GM12878 (cell line): ENCODE results near the gene SYT3. TPM values are rescaled to one million over a fixed set of nuclear protein-coding genes. Genes with fewer than 3 reads are reported as not detected.

Experiments
- ATAC-seq: fragments of 200-7000 bp; cut with Tn5 transposase; 3 replicates; pipeline ENCODE4 v1.9.1; 2020; ENCODE audit warnings: mild to moderate bottlenecking, moderate library complexity
- BruUV-seq: library from RNA; stranded (reverse); fragments of 400-500 nt; replicated peaks from 2 replicates; lab custom pipeline; 2021; lab: Mats Ljungman, UMichigan
- CTCF ChIA-PET: fragments of 300-600 bp; sonication (Branson Sonifier 250); formaldehyde crosslinking; extraction: SDS; loops from one replicate; lab custom pipeline; 2021; ENCODE audit warnings: inconsistent platforms; lab: Yijun Ruan, JAX
- POLR2A ChIA-PET: fragments of 350-600 bp; formaldehyde crosslinking; extraction: SDS; loops from one replicate; lab custom pipeline; 2021; ENCODE audit warnings: inconsistent platforms; lab: Charles Lee
- RAD21 ChIA-PET: fragments of 300-600 bp; sonication (Branson Sonifier 250); formaldehyde crosslinking; loops from one replicate; lab custom pipeline; 2023; ENCODE audit warnings: antibody characterized with exemption; ENCODE audit not compliant: unreplicated experiment; lab: Charles Lee
- SMC1A ChIA-PET: fragments of 300-600 bp; sonication (Branson Sonifier 250); formaldehyde crosslinking; loops from one replicate; lab custom pipeline; 2023; ENCODE audit not compliant: unreplicated experiment, uncharacterized antibody; lab: Charles Lee
- DNase-seq: peaks from one replicate; pipeline ENCODE4 v3.0.0-alpha.2; 2011; ENCODE audit warnings: low read depth, low spot score
- FAIRE-seq: peaks from 3 replicates; lab custom pipeline; 2011; peaks lifted over from hg19 to GRCh38; lab: Jason Lieb, UNC
- H2AFZ ChIP-seq: 2 replicates; pipeline ENCODE4 v1.6.0; 2011; ENCODE audit warnings: low read depth, low read length, control low read depth; ENCODE audit not compliant: control insufficient read depth
- H3K27ac ChIP-seq: 2 replicates; pipeline ENCODE4 v1.5.1; 2011; ENCODE audit warnings: control low read depth; ENCODE audit not compliant: control insufficient read depth, insufficient read depth
- H3K27me3 ChIP-seq, 2 experiments: replicated peaks in 1 of 2; 2 replicates each; pipeline versions ENCODE4 v1.6.0 to v1.6.1; 2011; ENCODE audit warnings: low read length in 1 of 2; ENCODE audit not compliant: control insufficient read depth in 2 of 2, insufficient read depth in 2 of 2
- H3K36me3 ChIP-seq, 2 experiments: 2 replicates each; pipeline ENCODE4 v1.5.1; 2011; ENCODE audit warnings: low read length in 1 of 2; ENCODE audit not compliant: control insufficient read depth in 2 of 2, insufficient read depth in 2 of 2
- H3K4me1 ChIP-seq: 2 replicates; pipeline ENCODE4 v1.6.1; 2011; ENCODE audit warnings: mild to moderate bottlenecking, low read length, moderate library complexity, mixed read lengths; ENCODE audit not compliant: control insufficient read depth, insufficient read depth
- H3K4me2 ChIP-seq: 2 replicates; pipeline ENCODE4 v1.6.0; 2011; ENCODE audit warnings: control low read depth; ENCODE audit not compliant: control insufficient read depth, insufficient read depth
- H3K4me3 ChIP-seq: fragments of 200-600 bp; sonication (generic); 2 replicates; pipeline ENCODE4 v1.5.1; 2016
- H3K79me2 ChIP-seq: 2 replicates; pipeline ENCODE4 v1.6.0; 2011; ENCODE audit warnings: low read length; ENCODE audit not compliant: control insufficient read depth, insufficient read depth
- H3K9ac ChIP-seq: 2 replicates; pipeline ENCODE4 v1.8.0; 2011; ENCODE audit warnings: low read length, control low read depth, mixed read lengths; ENCODE audit not compliant: control insufficient read depth, insufficient read depth
- H3K9me3 ChIP-seq: replicated peaks from 3 replicates; pipeline ENCODE4 v1.5.1; 2011; ENCODE audit warnings: mild to moderate bottlenecking, low read length; ENCODE audit not compliant: control insufficient read depth, insufficient read depth
- H4K20me1 ChIP-seq: 2 replicates; pipeline ENCODE4 v1.6.0; 2011; ENCODE audit not compliant: control insufficient read depth, insufficient read depth
- ATF3 ChIP-seq: IDR thresholded peaks from 2 replicates; pipeline ENCODE4 v1.6.1; 2011; ENCODE audit warnings: low read depth, mild to moderate bottlenecking, low read length, moderate library complexity, borderline replicate concordance; ENCODE audit errors: extremely low read depth
- ATF7 ChIP-seq: fragments of 450-650 bp; IDR thresholded peaks from 2 replicates; pipeline ENCODE4 v1.6.1; 2016; ENCODE audit warnings: low read depth, mild to moderate bottlenecking
- CHD1 ChIP-seq: IDR thresholded peaks from 2 replicates; pipeline ENCODE4 v1.6.1; 2012; ENCODE audit warnings: low read depth, low read length, improper control_type of control experiment
- EED ChIP-seq: sonication (generic); IDR thresholded peaks from 2 replicates; pipeline ENCODE4 v1.6.1; 2016; ENCODE audit warnings: antibody characterized with exemption, low read depth
- EGR1 ChIP-seq, 2 experiments: IDR thresholded peaks; 1 replicate in 1 of 2; 2 replicates in 1 of 2; pipeline ENCODE4 v1.6.1; 2011 to 2012; ENCODE audit warnings: low read depth in 2 of 2, low read length in 2 of 2, borderline replicate concordance in 1 of 2, mild to moderate bottlenecking in 1 of 2, moderate library complexity in 1 of 2
- HCFC1 ChIP-seq: fragments of 150-350 bp; IDR thresholded peaks from 2 replicates; pipeline ENCODE4 v1.6.1; 2014; ENCODE audit warnings: low read length
- IKZF1 ChIP-seq: fragments of 450-650 bp; conservative IDR thresholded peaks from 2 replicates; pipeline ENCODE4 v1.6.1; 2017; ENCODE audit warnings: antibody characterized with exemption, mild to moderate bottlenecking
- IRF5 ChIP-seq: fragments of 450-650 bp; IDR thresholded peaks from 2 replicates; pipeline ENCODE4 v1.6.1; 2017; ENCODE audit warnings: borderline replicate concordance
- MEF2A ChIP-seq: IDR thresholded peaks from 2 replicates; pipeline ENCODE4 v1.6.1; 2011; ENCODE audit warnings: low read depth, mild to moderate bottlenecking, low read length, moderate library complexity; ENCODE audit not compliant: insufficient read depth
- MEF2B ChIP-seq: fragments of 450-650 bp; IDR thresholded peaks from 2 replicates; pipeline ENCODE4 v1.6.1; 2018; ENCODE audit warnings: mild to moderate bottlenecking, moderate library complexity; ENCODE audit not compliant: partially characterized antibody, poor library complexity, severe bottlenecking
- MLLT1 ChIP-seq: fragments of 450-650 bp; IDR thresholded peaks from 2 replicates; pipeline ENCODE4 v1.6.1; 2016; ENCODE audit warnings: mild to moderate bottlenecking
- NBN ChIP-seq: fragments of 450-650 bp; IDR thresholded peaks from 2 replicates; pipeline ENCODE4 v1.6.1; 2016
- NFYA ChIP-seq: IDR thresholded peaks from 2 replicates; pipeline ENCODE4 v1.6.1; 2011; ENCODE audit warnings: low read depth, mild to moderate bottlenecking, low read length, improper control_type of control experiment, borderline replicate concordance
- PAX8 ChIP-seq: fragments of 450-650 bp; IDR thresholded peaks from 2 replicates; pipeline ENCODE4 v1.6.1; 2017; ENCODE audit warnings: mild to moderate bottlenecking, moderate library complexity
- POLR2AphosphoS5 ChIP-seq: IDR thresholded peaks from 2 replicates; pipeline ENCODE4 v1.6.1; 2011; ENCODE audit warnings: mild to moderate bottlenecking, low read length, inconsistent platforms
- SMAD5 ChIP-seq: IDR thresholded peaks from 2 replicates; pipeline ENCODE4 v1.6.1; 2016; ENCODE audit warnings: antibody characterized with exemption, low read depth
- WGBS: methylation state at CpG from one replicate; pipeline ENCODE4 v1.1.6; 2016; ENCODE audit warnings: low lambda C conversion rate; ENCODE audit not compliant: insufficient replicate concordance, insufficient coverage; ENCODE audit errors: missing lambda C conversion rate; 5-methylcytosine and 5-hydroxymethylcytosine counted together
- in situ Hi-C: fragments of 300-500 bp; cut with MboI; formaldehyde crosslinking; loops from 9 replicates; pipeline ENCODE4 v1.14.3; 2018; ENCODE audit warnings: mixed read lengths
- intact Hi-C: fragments of 100-400 bp; cut with micrococcal nuclease; formaldehyde crosslinking; loops from one replicate; pipeline ENCODE4 v1.14.2; 2022; ENCODE audit not compliant: unreplicated experiment
- polyA plus RNA-seq, 11 experiments: library from polyadenylated mRNA; depleted of rRNA in 4 of 11; unstranded in 6 of 11; stranded (reverse) in 5 of 11; fragments of >200 nt; fragmentation: Nextera tagmentation in 4 of 11; fragmentation: Illumina TruSeq in 1 of 11; extraction: Ambion mirVana in 4 of 11; extraction: Trizol in 1 of 11; gene quantifications; 1 replicate in 1 of 11; 2 replicates in 10 of 11; pipeline versions ENCODE4 v1.2.1 to v1.2.3, GENCODE V29; 2011 to 2016; ENCODE audit warnings: inconsistent platforms in 2 of 11, missing spikeins in 2 of 11, low read depth in 1 of 11
- total RNA-seq, 4 experiments: library from RNA; depleted of rRNA in 3 of 4; stranded (reverse); fragments of >200 nt in 3 of 4; fragmentation: Illumina TruSeq in 1 of 4; extraction: Trizol in 1 of 4; gene quantifications; 2 replicates each; pipeline versions ENCODE4 v1.2.1 to v1.2.3, GENCODE V29; 2013 to 2021
- TF ChIP-seq, protein P1 (sequence below): IDR thresholded peaks from 2 replicates; pipeline ENCODE4 v1.6.1; 2012; ENCODE audit warnings: low read depth, low read length, improper control_type of control experiment
- TF ChIP-seq, protein P2 (sequence below): IDR thresholded peaks from 2 replicates; pipeline ENCODE4 v1.6.1; 2011; ENCODE audit warnings: borderline replicate concordance, low read depth, mild to moderate bottlenecking, moderate library complexity, mixed read lengths, low read length; ENCODE audit not compliant: insufficient read depth; ENCODE audit errors: extremely low read length

Gene SYT3
- total and polyA plus RNA-seq, 10 of the 15 experiments (the other 5 are each of a cell fraction or from before 2014, with no cell fraction given), result 0.05 to 0.18 TPM; not detected in 8

DNA sequence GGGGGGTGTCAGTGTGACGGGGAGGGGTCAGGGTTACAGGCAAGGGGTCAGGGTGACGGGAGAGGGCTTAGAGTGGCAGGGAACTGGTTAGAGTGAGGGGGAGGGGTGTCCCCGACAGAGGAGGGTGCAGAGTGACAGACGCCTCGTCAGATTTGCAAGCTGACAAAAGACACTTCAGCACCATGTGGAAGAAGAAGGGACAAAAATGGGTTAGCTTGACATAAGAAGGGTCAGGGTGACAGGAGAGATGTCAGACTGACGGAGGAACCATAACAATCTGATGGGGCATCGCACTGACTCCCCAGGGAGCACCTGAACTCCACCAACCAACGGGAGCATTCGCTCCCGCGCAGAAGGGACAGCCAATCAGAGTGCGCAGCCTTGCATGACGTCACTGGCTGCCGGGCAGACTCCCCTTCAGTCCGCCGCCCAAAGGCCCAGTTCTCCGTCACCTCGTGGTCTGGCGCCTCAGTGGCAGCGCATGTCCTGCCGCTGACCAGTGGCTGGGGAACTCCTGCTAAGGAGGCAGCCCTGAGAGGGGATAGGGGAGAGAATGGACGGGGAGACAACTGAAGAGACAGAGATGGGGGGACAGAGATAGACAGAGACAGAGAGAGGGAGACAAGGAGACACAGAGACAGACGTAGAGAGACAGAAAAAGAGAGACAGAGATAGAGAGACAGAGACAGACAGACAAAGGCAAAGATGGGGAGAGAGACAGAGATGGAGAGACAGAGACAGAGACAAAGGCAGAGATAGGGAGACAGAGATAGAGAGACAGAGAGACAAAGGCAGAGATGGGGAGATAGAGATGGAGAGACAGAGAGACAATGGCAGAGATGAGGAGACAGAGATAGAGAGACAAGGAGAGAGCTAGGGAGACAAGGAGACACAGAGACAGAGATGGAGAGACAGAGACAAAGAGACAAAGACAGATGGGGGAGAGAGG lies 39.8 kb upstream of the SYT3 start:
- CTCF ChIA-PET, result no interaction called here
- no peak for TF ChIP-seq PAX8
- TF ChIP-seq, protein P1, sequence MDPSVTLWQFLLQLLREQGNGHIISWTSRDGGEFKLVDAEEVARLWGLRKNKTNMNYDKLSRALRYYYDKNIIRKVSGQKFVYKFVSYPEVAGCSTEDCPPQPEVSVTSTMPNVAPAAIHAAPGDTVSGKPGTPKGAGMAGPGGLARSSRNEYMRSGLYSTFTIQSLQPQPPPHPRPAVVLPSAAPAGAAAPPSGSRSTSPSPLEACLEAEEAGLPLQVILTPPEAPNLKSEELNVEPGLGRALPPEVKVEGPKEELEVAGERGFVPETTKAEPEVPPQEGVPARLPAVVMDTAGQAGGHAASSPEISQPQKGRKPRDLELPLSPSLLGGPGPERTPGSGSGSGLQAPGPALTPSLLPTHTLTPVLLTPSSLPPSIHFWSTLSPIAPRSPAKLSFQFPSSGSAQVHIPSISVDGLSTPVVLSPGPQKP, result no peak
- TF ChIP-seq MLLT1, result 0 out of 2 replicates have a peak, but pooled peaks have one; percentile 21
- TF ChIP-seq SMAD5, result no peak
- TF ChIP-seq, protein P2, sequence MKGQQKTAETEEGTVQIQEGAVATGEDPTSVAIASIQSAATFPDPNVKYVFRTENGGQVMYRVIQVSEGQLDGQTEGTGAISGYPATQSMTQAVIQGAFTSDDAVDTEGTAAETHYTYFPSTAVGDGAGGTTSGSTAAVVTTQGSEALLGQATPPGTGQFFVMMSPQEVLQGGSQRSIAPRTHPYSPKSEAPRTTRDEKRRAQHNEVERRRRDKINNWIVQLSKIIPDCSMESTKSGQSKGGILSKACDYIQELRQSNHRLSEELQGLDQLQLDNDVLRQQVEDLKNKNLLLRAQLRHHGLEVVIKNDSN, result peak; percentile 9
- TF ChIP-seq ATF3, result no peak
- no peak for TF ChIP-seq HCFC1
- TF ChIP-seq CHD1, result no peak
- no peak for TF ChIP-seq MEF2A
- no peak for TF ChIP-seq IRF5
- peak; percentile 38 for TF ChIP-seq IKZF1
- no peak for TF ChIP-seq POLR2AphosphoS5
- TF ChIP-seq NBN, result peak; percentile 98
- peak; percentile 98 for TF ChIP-seq ATF7
- TF ChIP-seq NFYA, result peak; percentile 67
- peak; percentile 92 for TF ChIP-seq MEF2B
- TF ChIP-seq EGR1 (IDR thresholded peaks at IDR 0.05; ENCODE audit: borderline replicate concordance in 1 of 2, low read depth in 2 of 2, low read length in 2 of 2), result no peak
- TF ChIP-seq EED, result no peak

More for the DNA sequence above, 39.8 kb upstream of the SYT3 start:
- peak; percentile 99 for ATAC-seq
- Histone ChIP-seq H2AFZ (peak overlapping the region; percentile 72), H3K4me2 (peak overlapping the region; percentile 55; the same call in 1 of the 2 replicates), H3K4me3 (no peak overlapping the region), H3K9me3 (no peaks in the 10 kb centered on the region; the same call in 1 of the 3 replicates), H3K4me1 (peaks cover 2% of the 10 kb centered on the region; the same call in 1 of the 2 replicates), H3K27ac (peak overlapping the region; percentile 44; the same call in 1 of the 2 replicates), H4K20me1 (no peaks in the 10 kb centered on the region), H3K9ac (no peak overlapping the region), H3K27me3 (no peaks in the 10 kb centered on the region), H3K79me2 (no peaks in the 10 kb centered on the region), H3K36me3 (no peaks in the 10 kb centered on the region)
- FAIRE-seq, result peak; percentile 83
- intact Hi-C loops, result no loop called here
- DNase-seq, result peak; percentile 61
- SMC1A ChIA-PET, result no interaction called here
- BruUV-seq, result no TSS peak
- POLR2A ChIA-PET, result interaction anchor here (0.6 to 0.9 kb wide), 2 partner anchors 10 to 1956 kb away, joined by 4 to 5 read pairs; no protein-coding TSS in a partner anchor
- RAD21 ChIA-PET, result no interaction called here
- in situ Hi-C loops, result no loop called here
- 9% methylated on average over 21 of the region's 23 CpGs for WGBS
